SJCRH30 (cell line): ENCODE data around the gene LRRC70. TPM values are rescaled to one million over a fixed set of nuclear protein-coding genes. Genes with fewer than 3 reads are reported as not detected.
A peak's percentile ranks its signal among the peaks of the same experiment; 100 is the strongest.

Source experiments
- DNase-seq, 2 experiments: peaks; one replicate each; pipeline ENCODE4 v3.0.0-alpha.2; 2015 to 2020
- H3K27ac ChIP-seq: fragments of 250-450 bp; sonication (Bioruptor Pico); 2 replicates; pipeline ENCODE4 v1.5.1; 2020; ENCODE audit warnings: mild to moderate bottlenecking, moderate library complexity
- H3K27me3 ChIP-seq: fragments of 250-450 bp; sonication (Bioruptor Pico); 2 replicates; pipeline ENCODE4 v1.5.1; 2020; ENCODE audit warnings: mild to moderate bottlenecking, moderate library complexity
- H3K36me3 ChIP-seq: fragments of 250-450 bp; sonication (Bioruptor Pico); 2 replicates; pipeline ENCODE4 v1.5.1; 2020; ENCODE audit warnings: mild to moderate bottlenecking, moderate library complexity
- H3K4me1 ChIP-seq: fragments of 250-450 bp; sonication (Bioruptor Pico); 2 replicates; pipeline ENCODE4 v1.5.1; 2020; ENCODE audit warnings: mild to moderate bottlenecking, moderate library complexity
- H3K4me3 ChIP-seq: fragments of 250-450 bp; sonication (Bioruptor Pico); 2 replicates; pipeline ENCODE4 v1.5.1; 2020; ENCODE audit warnings: mild to moderate bottlenecking, moderate library complexity
- H3K9me3 ChIP-seq: fragments of 250-450 bp; sonication (Bioruptor Pico); replicated peaks from 2 replicates; pipeline ENCODE4 v1.5.1; 2020; ENCODE audit warnings: mild to moderate bottlenecking, moderate library complexity
- total RNA-seq: library from RNA; depleted of rRNA; stranded (reverse); fragments of >200 nt; shearing (Covaris generic); gene quantifications from 2 replicates; pipeline ENCODE4 v1.2.3, GENCODE V29; 2014

The LRRC70 gene
- total RNA-seq, 1 experiment from 2014 or later = 0.81 TPM

- Histone ChIP-seq H3K9me3 (no peaks in the 10 kb centered on the region), H3K36me3 (peaks cover 7% of the 10 kb centered on the region; the same call in 1 of the 2 replicates), H3K4me1 (no peaks in the 10 kb centered on the region), H3K27ac (no peak overlapping the region), H3K27me3 (no peaks in the 10 kb centered on the region), H3K4me3 (no peak overlapping the region)
- no peak for DNase-seq
Measured at GRCh38 chr5:62585751-62586150, 7.1 kb downstream of the LRRC70 start.

DNA sequence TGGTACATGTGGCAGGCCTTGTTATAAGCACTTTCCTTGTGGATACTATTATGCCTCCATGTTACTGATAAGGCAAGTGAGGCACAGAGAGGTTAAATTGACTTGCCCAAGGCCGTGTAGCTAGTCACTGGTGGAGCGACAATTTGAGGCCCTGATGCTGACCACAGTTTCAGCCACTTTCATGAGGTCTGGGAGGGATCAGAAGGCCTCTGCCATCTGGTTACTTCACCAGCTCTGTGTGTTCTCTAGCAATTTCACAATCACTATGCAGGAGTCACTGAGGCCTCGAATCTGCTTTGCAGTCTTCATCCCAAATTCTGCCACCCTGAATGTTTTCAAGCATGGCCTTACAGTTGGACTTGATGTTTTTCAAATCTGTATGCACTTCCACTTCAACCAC, 9.1 kb downstream of the LRRC70 start:
- Histone ChIP-seq H3K9me3 (no peaks in the 10 kb centered on the region), H3K27me3 (no peaks in the 10 kb centered on the region), H3K4me3 (no peak overlapping the region), H3K27ac (no peak overlapping the region), H3K36me3 (peaks cover 15% of the 10 kb centered on the region; the same call in 1 of the 2 replicates), H3K4me1 (no peaks in the 10 kb centered on the region)
- DNase-seq = no peak

DNA sequence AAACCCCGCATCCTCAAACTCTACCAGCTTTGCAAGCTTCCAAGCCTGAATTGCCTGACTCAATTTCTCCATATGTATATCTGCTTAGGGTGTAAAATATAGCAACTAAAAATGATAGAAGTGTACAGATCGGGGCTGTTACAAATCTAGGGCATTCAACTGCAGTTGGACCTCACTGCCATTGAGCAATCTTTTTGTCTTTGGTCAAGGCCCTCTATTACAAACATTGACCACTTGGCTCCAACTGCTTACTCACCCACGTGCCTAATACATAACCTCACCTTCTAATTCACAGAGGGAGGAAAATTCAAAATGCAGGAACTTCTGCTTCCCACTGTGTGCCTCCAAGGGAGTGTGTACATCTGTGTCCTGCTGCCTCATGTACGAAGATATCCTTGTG, 10.0 kb downstream of the LRRC70 start:
- Histone ChIP-seq H3K4me3 (no peak overlapping the region), H3K36me3 (peaks cover 16% of the 10 kb centered on the region; the same call in 1 of the 2 replicates), H3K9me3 (no peaks in the 10 kb centered on the region), H3K4me1 (no peaks in the 10 kb centered on the region), H3K27me3 (no peaks in the 10 kb centered on the region), H3K27ac (no peak overlapping the region)
- no peak for DNase-seq

- no peaks in the 10 kb centered on the region for H3K9me3 ChIP-seq
- no peaks in the 10 kb centered on the region for H3K27me3 ChIP-seq
- peaks cover 17% of the 10 kb centered on the region; the same call in 1 of the 2 replicates for H3K36me3 ChIP-seq
- peak in 1 of 2 experiments; percentile 4 for DNase-seq
- H3K4me3 ChIP-seq = no peak overlapping the region
- no peak overlapping the region for H3K27ac ChIP-seq
- no peaks in the 10 kb centered on the region for H3K4me1 ChIP-seq
Measured at GRCh38 chr5:62589504-62589903, 10.9 kb downstream of the LRRC70 start.

DNA sequence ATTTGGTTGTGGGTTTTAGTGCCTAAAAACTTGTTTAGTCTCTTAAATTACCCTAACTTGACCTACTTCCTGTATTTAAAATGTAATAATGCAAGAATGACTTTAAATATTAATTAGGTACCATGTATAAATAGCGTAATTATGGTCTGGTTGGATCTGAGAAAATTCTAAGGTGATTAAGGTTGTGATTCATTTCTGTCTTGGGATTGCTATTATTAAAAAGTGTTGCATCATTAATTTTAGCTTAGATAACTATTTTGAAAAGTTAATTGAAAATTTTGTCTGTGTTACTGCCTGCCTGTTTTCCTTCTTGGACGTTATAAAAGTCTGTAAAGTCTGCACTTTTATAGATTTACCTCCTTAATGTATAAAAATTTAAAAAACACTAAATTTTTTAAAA, 11.8 kb downstream of the LRRC70 start:
- H3K27ac ChIP-seq = no peak overlapping the region

DNA sequence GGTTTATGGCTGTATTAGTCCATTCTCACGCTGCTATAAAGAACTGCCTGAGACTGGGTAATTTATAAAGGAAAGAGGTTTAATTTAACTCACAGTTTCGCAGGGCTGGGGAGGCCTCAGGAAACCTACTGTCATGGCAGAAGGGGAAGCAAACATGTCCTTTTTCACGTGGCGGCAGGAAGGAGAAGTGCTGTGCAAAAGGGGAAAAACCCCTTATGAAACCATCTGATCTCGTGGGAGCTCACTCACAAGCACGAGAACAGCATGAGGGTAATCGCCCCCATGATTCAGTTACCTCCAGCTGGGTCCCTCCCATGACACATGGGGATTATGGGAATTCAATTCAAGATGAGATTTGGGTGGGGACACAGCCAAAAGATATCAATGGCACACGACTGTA, 13.9 kb downstream of the LRRC70 start:
- Histone ChIP-seq H3K27ac (no peak overlapping the region), H3K9me3 (no peaks in the 10 kb centered on the region), H3K4me3 (no peak overlapping the region), H3K27me3 (no peaks in the 10 kb centered on the region), H3K36me3 (peaks cover 17% of the 10 kb centered on the region; the same call in 1 of the 2 replicates), H3K4me1 (0 out of 2 replicates have a peak, but pooled peaks cover 5% of the 10 kb centered on the region)
- DNase-seq = no peak

More for the DNA sequence above, 11.8 kb downstream of the LRRC70 start:
- H3K9me3 ChIP-seq = no peaks in the 10 kb centered on the region
- no peak overlapping the region for H3K4me3 ChIP-seq
- H3K27me3 ChIP-seq = no peaks in the 10 kb centered on the region
- DNase-seq = no peak
- H3K4me1 ChIP-seq = 0 out of 2 replicates have a peak, but pooled peaks cover under 1% of the 10 kb centered on the region
- H3K36me3 ChIP-seq = peaks cover 17% of the 10 kb centered on the region; the same call in 1 of the 2 replicates

- Histone ChIP-seq H3K27ac (no peak overlapping the region), H3K36me3 (peaks cover 17% of the 10 kb centered on the region; the same call in 1 of the 2 replicates), H3K9me3 (no peaks in the 10 kb centered on the region), H3K4me3 (no peak overlapping the region), H3K4me1 (0 out of 2 replicates have a peak, but pooled peaks cover 5% of the 10 kb centered on the region), H3K27me3 (no peaks in the 10 kb centered on the region)
- DNase-seq = no peak
Measured at GRCh38 chr5:62593331-62593730, 14.7 kb downstream of the LRRC70 start.

DNA sequence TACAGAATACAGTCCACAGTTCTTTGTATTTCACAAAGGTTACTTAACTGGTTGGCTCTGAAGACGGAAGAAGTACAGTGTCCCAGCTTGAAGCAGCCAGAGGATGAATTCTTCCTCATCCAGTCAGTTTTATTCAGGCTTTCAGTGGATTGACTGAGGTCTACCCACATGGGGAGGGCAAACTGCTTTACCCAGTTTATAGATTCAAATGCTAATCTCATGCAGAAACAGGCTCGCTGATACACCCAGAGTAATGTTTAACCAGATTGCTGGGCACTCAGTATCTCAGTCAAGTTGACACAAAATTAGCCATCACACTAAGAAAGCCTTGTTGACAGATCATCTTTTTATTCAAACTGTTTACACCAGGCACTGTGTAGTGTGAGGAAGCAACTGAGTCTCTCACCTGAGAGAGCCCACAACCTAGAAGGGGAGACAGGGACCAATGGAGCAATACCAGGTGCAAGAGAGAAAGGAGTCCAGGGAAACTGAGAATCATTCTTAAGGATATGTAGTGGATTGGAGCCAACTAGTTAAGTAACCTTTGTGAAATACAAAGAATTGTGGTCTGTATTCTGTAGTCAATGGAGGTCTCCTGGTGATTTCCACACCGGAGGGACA, 15.9 kb downstream of the LRRC70 start:
- H3K4me1 ChIP-seq = 0 out of 2 replicates have a peak, but pooled peaks cover 5% of the 10 kb centered on the region
- DNase-seq = no peak
- H3K27ac ChIP-seq = no peak overlapping the region
- no peak overlapping the region for H3K4me3 ChIP-seq
- no peaks in the 10 kb centered on the region for H3K27me3 ChIP-seq
- H3K36me3 ChIP-seq = peaks cover 17% of the 10 kb centered on the region; the same call in 1 of the 2 replicates
- no peaks in the 10 kb centered on the region for H3K9me3 ChIP-seq

- peak in 1 of 2 experiments; percentile 7 for DNase-seq
- Histone ChIP-seq H3K9me3 (no peaks in the 10 kb centered on the region), H3K4me3 (no peak overlapping the region), H3K36me3 (peaks cover 12% of the 10 kb centered on the region; the same call in 1 of the 2 replicates), H3K4me1 (0 out of 2 replicates have a peak, but pooled peaks cover 5% of the 10 kb centered on the region), H3K27ac (no peak overlapping the region), H3K27me3 (no peaks in the 10 kb centered on the region)
Measured at GRCh38 chr5:62596096-62596495, 17.5 kb downstream of the LRRC70 start.

DNA sequence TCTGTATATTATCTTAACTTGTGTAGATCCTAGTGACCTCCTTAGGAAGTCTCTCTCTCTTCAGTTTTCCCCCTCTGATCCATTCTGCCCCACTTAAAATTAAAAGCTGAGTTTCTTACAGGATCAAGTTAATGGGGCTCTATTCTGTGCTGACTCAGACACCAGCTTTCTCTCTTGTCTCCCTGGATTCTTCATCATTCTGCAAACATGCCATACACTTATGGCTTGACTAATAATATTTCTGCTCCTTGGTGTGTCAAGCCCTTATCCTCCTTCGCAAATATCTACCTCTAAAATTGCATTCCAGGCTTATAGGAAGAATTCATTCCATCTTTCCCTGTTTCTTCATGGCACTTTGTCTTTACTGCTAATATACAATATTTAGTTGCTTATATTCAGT, 18.1 kb downstream of the LRRC70 start:
- H3K36me3 ChIP-seq = peaks cover 10% of the 10 kb centered on the region
- 0 out of 2 replicates have a peak, but pooled peaks cover 5% of the 10 kb centered on the region for H3K4me1 ChIP-seq
- DNase-seq = no peak
- H3K27me3 ChIP-seq = no peaks in the 10 kb centered on the region
- H3K9me3 ChIP-seq = no peaks in the 10 kb centered on the region
- H3K4me3 ChIP-seq = no peak overlapping the region
- H3K27ac ChIP-seq = no peak overlapping the region

DNA sequence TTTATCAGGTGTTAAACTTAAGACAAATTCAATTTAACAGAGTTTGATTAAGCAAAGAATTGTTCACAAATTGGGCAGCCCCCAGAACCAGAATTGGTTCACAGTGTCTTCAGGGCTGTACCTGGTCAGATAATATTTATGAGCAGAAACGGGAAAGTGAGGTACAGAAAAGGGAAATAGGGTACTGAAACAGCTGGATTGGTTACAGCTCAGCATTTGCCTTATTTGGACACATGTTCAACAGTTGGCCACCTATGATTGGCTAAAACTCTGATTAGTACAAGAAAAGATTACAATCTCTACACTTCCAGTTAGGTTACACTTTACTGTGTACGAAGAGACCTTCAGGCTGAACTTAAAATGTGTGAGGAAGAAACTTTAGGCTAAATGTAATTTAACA, 18.7 kb downstream of the LRRC70 start:
- H3K4me1 ChIP-seq = 0 out of 2 replicates have a peak, but pooled peaks cover 5% of the 10 kb centered on the region
- H3K27me3 ChIP-seq = no peaks in the 10 kb centered on the region
- peaks cover 7% of the 10 kb centered on the region for H3K36me3 ChIP-seq
- no peak for DNase-seq
- no peak overlapping the region for H3K4me3 ChIP-seq
- H3K9me3 ChIP-seq = no peaks in the 10 kb centered on the region
- H3K27ac ChIP-seq = no peak overlapping the region

DNA sequence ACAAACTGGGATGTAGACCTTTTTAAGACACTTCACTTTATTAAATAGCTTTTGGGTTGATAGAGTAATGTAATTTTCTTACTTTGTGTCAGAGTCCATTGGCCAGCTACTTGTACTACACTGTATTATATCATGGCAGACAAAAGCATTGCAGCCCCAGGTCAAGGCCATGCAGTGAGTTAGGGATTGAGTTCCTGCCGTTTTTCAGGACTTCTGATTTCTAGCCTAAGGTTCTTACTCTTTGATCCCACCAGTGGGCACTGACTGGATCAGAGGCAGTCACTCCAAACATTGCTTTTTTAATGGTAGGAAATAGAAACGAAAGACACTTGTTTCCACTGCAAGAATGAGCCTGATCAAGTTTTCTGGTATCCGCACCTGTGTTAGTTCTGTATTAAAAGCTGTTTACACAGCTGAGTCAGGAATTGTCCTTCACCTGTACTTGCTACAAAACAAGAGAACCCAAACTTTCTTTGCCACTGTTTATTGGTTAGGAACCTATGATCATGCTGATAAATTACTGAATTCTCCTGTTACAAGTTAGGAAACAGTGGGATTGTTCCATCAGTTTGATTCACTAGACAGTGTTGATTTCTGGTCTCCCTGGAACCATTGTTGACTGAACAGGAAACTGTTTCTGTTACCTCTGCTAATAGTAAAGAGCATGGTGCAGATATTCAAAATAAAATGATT, 22.1 kb downstream of the LRRC70 start:
- Histone ChIP-seq H3K4me3 (no peak overlapping the region), H3K4me1 (0 out of 2 replicates have a peak, but pooled peaks cover under 1% of the 10 kb centered on the region), H3K27ac (no peak overlapping the region), H3K9me3 (no peaks in the 10 kb centered on the region), H3K36me3 (peaks cover 5% of the 10 kb centered on the region; the same call in 1 of the 2 replicates), H3K27me3 (no peaks in the 10 kb centered on the region)
- DNase-seq = no peak

GRCh38 chr5:62603934-62604333, 25.3 kb downstream of the LRRC70 start:
- Histone ChIP-seq H3K27ac (no peak overlapping the region), H3K36me3 (peaks cover 5% of the 10 kb centered on the region; the same call in 1 of the 2 replicates), H3K4me1 (no peaks in the 10 kb centered on the region), H3K27me3 (no peaks in the 10 kb centered on the region), H3K9me3 (no peaks in the 10 kb centered on the region), H3K4me3 (no peak overlapping the region)
- DNase-seq = no peak

DNA sequence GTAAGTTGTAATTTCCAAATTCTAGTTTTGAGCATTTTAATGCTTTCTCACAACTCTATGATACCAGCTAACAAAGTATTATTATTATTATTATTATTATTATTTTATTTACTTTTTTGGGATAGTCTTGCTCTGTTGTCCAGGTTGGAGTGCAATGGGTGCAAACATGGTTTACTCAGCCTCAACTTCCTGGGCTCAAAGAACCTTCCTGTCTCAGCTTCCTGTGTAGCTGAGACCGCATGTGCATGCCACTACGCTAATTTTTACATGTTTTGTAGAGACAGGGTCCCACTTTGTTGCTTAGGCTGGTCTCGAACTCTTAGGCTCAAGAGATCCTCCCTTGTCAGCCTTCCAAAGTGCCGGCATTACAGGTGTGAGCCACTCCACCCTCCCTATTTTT, 27.0 kb downstream of the LRRC70 start:
- no peak for DNase-seq
- H3K9me3 ChIP-seq = no peaks in the 10 kb centered on the region
- H3K27ac ChIP-seq = no peak overlapping the region
- no peaks in the 10 kb centered on the region for H3K27me3 ChIP-seq
- H3K4me3 ChIP-seq = no peak overlapping the region
- H3K4me1 ChIP-seq = no peaks in the 10 kb centered on the region
- H3K36me3 ChIP-seq = peaks cover 5% of the 10 kb centered on the region; the same call in 1 of the 2 replicates

- DNase-seq = no peak
- Histone ChIP-seq H3K27ac (no peak overlapping the region), H3K4me3 (no peak overlapping the region), H3K4me1 (no peaks in the 10 kb centered on the region), H3K27me3 (no peaks in the 10 kb centered on the region), H3K36me3 (peaks cover 2% of the 10 kb centered on the region; the same call in 1 of the 2 replicates), H3K9me3 (no peaks in the 10 kb centered on the region)
Measured at GRCh38 chr5:62606878-62607277, 28.3 kb downstream of the LRRC70 start.
